GM15510 (cell line): Measurements from ENCODE around the gene GULP1.

Source experiments
- POLR2A ChIP-seq: IDR thresholded peaks from 3 replicates; pipeline ENCODE4 v1.6.1; 2011; ENCODE audit warnings: borderline replicate concordance; ENCODE audit not compliant: insufficient read length; ENCODE audit errors: extremely low read depth

GULP1 gene, protein sequence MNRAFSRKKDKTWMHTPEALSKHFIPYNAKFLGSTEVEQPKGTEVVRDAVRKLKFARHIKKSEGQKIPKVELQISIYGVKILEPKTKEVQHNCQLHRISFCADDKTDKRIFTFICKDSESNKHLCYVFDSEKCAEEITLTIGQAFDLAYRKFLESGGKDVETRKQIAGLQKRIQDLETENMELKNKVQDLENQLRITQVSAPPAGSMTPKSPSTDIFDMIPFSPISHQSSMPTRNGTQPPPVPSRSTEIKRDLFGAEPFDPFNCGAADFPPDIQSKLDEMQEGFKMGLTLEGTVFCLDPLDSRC

DNA sequence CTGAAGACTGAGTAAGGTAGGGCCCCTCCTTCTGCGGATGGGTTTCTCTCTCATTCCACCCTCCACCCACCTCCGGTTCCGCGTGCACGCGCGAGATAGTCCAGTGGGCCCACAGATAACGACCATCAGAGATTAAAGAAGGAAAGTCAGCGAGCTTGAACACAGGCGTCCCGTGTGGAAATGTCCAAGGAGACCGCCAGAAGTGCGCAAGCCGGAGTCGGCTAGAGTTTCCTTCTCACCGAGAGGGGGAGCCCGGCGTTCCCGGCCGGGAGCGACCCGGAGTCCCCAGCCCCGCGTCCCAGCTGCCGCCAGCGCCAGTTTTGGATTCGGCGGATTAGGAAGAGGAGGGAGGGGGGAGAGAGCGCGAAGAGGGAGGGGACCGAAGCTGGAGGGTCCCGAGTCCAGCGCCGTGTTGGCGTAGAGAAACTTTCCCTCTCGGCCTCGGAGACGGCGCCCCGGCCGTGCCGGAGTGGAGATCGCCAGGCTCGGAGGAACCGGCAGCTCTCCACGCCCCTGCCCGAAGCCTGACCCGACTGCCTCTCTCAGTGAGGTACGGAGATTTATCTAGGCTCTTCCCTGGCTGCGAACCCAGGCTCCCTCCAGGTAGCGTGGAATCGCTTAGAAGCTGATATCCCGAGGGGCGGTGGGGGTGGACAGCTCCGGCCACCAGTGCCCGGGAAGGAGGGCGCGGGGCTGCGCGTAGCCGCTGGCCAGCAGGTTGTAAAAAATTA lies at the start of gene GULP1:
TSS of gene GULP1 (plus strand) at position 258 of the 731 bp plus-strand sequence. CDS start 185,829 bp downstream, outside the sequence.
- TF ChIP-seq POLR2A: no peak

DNA sequence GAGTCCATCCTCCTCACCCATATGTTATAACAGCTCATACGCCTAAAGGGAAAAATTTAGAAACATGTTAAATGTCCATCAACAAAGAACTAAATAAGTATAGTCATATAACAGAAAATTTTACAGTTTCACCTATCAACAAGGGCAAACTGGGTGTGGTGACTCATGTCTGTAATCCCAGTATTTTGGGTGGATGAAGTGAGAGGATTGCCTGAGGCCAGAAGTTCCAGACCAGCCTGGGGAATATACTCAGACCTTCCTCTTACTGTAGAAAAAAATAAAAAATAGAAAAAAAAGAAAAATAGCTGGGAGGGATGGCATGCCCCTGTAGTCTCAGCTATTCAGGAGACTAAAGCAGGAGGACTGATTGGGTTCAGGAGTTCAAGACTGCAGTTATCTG lies 48.3 kb upstream of the GULP1 start:
- TF ChIP-seq POLR2A: no peak

DNA sequence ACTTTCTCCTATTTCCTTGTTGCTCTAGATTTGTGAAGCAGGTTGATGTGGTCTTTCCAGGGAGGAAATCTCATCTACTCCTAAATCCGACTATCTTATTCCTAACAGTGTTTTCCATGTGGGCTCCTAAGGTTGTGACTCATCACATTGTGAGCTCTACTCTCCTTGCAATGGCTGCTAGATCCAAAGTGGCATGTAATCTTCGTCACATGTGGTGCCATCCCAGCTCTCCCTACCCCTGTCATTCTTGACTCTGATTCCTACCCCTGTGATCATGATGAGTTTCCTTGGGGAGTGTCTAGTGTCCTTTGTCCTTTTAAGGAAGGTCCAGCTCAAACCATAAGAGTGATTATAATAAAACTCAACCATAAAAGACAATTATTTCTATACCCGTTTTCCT lies 47.3 kb upstream of the GULP1 start:
- TF ChIP-seq POLR2A: no peak

GRCh38 chr2:188245230-188245629 lies 46.4 kb upstream of the GULP1 start:
- no peak for TF ChIP-seq POLR2A

GRCh38 chr2:188248513-188248912 lies 43.2 kb upstream of the GULP1 start:
- no peak for TF ChIP-seq POLR2A

DNA sequence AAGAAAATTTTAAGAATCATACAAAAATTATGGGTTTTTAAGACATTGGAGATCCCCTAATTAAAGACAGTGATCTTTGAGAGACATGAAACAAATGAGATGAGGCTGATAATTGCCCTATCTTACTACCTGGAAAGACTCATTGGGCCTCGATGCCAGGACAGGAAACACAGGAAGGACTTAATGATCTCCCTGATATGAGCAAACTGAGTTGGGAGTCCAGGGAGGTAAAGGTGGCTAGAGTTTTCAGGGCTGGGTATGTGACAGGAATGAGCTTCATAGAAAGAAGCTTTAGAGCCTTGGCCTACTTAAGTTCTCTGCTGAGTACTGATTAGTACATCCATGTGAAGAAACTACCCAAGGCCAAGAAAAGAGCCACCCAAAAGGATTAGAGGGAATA lies 40.6 kb upstream of the GULP1 start:
- no peak for TF ChIP-seq POLR2A

GRCh38 chr2:188256420-188256819 lies 35.3 kb upstream of the GULP1 start:
- no peak for TF ChIP-seq POLR2A

DNA sequence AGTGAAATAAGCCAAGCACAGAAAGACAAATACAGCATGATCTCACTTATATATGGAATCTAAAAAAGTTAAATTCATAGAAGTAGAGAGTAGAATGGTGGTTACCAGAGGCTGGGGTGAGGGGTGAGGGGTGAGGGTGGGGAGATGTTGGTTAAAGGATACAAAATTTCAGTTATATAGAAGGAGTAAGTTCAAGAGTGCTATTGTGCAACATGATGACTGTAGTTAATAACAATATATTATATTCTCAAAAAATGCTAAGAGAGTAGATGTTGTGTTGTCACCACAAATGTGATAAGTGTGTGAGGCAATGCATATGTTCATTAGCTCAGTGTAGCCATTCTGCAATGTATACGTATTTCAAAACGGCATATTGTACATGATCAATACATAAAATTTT lies 26.4 kb upstream of the GULP1 start:
- TF ChIP-seq POLR2A: no peak

- no peak for TF ChIP-seq POLR2A
Measured at GRCh38 chr2:188267776-188268175, 23.9 kb upstream of the GULP1 start.

GRCh38 chr2:188269004-188269403 lies 22.7 kb upstream of the GULP1 start:
- TF ChIP-seq POLR2A: no peak

DNA sequence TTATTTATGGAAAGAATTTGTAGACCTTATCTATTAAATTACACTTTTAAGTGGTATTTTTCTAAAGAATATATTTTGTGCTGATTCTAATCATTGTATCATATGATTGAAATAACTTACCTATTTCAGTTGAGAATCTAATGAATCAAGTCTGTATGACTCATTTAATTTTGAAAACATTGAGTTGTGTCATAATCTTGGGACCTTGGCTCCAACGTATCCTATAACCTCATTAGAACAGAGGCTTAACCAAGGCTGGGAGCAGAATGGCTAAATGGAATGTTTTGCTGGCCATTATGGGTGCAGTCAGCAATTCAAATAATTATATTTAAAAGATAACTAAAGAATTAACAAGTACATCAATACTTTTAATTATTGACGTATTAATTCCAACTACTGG lies 19.6 kb upstream of the GULP1 start:
- TF ChIP-seq POLR2A: no peak

GRCh38 chr2:188274274-188274673 lies 17.4 kb upstream of the GULP1 start:
- TF ChIP-seq POLR2A: no peak

- no peak for TF ChIP-seq POLR2A
Measured at GRCh38 chr2:188276255-188276654, 15.4 kb upstream of the GULP1 start.

- no peak for TF ChIP-seq POLR2A
Measured at GRCh38 chr2:188277786-188278185, 13.9 kb upstream of the GULP1 start.

DNA sequence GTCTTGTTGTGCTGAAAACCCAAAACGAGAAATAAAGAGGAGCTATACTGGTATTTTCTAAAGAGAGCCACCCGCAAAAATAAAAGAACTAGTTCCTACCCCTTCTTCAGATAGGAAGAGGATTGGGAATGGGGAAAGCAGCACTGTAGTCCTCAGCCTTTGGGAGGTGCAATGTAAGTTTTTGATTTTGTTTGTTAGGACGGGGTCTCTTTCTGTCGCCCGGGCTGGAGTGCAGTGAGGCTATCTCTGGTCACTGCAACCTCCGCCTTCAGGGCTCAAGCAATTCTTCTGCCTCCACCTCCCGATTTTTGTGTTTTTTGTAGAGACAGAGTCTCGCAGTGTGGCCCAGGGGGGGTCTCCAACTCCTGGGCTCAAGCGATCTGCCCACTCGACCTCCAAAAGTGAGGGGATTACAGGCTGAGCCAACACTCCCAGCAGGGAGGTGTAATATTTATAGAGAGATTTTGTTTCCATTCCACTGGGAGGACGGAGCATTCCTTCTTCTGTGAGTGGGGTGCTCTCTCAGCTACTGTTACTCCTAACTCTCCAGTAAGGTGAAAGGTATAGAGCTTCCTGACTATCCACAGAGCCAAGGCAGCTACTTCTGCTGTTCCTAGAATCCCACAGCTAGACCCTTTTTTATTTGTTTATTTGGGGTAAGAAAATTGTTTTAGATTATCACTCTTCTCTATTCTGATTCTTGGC lies 13.1 kb upstream of the GULP1 start:
- no peak for TF ChIP-seq POLR2A
